Colonic mucosa (tissue), 4 donors: ENCODE results near the gene WDR38. TPM values are rescaled to one million over a fixed set of nuclear protein-coding genes. Genes with fewer than 3 reads are reported as not detected.

Source experiments
- DNase-seq: peaks from one replicate; pipeline ENCODE4 v3.0.0-alpha.2; 2020
- H3K27ac ChIP-seq: fragments of 200-600 bp; one replicate; pipeline ENCODE4 v1.8.0; 2021
- H3K27me3 ChIP-seq: fragments of 200-600 bp; one replicate; pipeline ENCODE4 v1.8.0; 2021
- H3K36me3 ChIP-seq: fragments of 200-600 bp; one replicate; pipeline ENCODE4 v1.8.0; 2021
- H3K4me1 ChIP-seq: fragments of 200-600 bp; one replicate; pipeline ENCODE4 v1.8.0; 2021; ENCODE audit warnings: mild to moderate bottlenecking
- H3K4me3 ChIP-seq: fragments of 200-600 bp; one replicate; pipeline ENCODE4 v1.8.0; 2021
- H3K9ac ChIP-seq, 2 donors: one replicate each; pipeline ENCODE4 v1.7.0; 2013; ENCODE audit warnings: control low read depth in 2 of 2, low read depth in 2 of 2, low read length in 2 of 2
- H3K9me3 ChIP-seq: fragments of 200-600 bp; one replicate; pipeline ENCODE4 v1.8.0; 2021
- intact Hi-C: fragments of 100-400 bp; cut with DNase I; formaldehyde crosslinking; loops from one replicate; pipeline ENCODE4 v1.14.1; 2022
- total RNA-seq, 2 donors: library from RNA; stranded (reverse); fragmentation: NEBNext Ultra II Directional in 1 of 2; extraction: Animal tissue kit (Norgen Biotek cat#: 25700) in 1 of 2; gene quantifications; one replicate each; pipeline ENCODE4 v1.2.1, GENCODE V29; 2021
- TF ChIP-seq, protein P1 (sequence below): fragments of 200-600 bp; IDR thresholded peaks from one replicate; pipeline ENCODE4 v1.8.0; 2022; ENCODE audit warnings: antibody characterized with exemption, mild to moderate bottlenecking
- donor health status: healthy.
- donor health status: DM: no; HTN: no; CAD: no.
- donor health status: DM: no; HTN: no; CAD: no.

WDR38 gene
- total RNA-seq, 2 donors from 2014 or later = not detected

DNA sequence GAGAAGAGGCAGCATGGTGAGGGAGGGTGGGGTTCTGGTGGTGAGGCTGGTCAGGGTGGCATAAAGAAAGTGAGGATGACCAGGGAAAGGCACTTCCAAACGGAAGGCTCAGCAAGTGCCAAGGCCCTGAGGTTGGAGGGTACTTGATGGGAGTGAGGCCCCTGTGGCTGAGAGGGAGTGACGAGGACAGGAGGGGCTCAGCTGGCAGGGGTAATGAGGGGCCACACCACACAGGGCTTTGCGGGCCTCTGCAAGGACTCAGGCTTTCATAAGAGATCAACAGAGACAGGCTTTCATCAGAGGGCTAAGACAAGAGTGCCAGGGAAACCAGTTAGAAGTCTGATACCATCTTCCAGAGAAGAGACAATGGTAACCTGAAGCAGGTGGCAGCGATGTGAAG is 32.3 kb downstream of the WDR38 start:
- DNase-seq = no peak
- Histone ChIP-seq H3K4me3 (no peak overlapping the region), H3K9me3 (no peaks in the 10 kb centered on the region), H3K36me3 (peaks cover 5% of the 10 kb centered on the region), H3K9ac (no peak overlapping the region), H3K27me3 (no peaks in the 10 kb centered on the region), H3K27ac (no peak overlapping the region), H3K4me1 (no peaks in the 10 kb centered on the region)
- TF ChIP-seq, protein P1, sequence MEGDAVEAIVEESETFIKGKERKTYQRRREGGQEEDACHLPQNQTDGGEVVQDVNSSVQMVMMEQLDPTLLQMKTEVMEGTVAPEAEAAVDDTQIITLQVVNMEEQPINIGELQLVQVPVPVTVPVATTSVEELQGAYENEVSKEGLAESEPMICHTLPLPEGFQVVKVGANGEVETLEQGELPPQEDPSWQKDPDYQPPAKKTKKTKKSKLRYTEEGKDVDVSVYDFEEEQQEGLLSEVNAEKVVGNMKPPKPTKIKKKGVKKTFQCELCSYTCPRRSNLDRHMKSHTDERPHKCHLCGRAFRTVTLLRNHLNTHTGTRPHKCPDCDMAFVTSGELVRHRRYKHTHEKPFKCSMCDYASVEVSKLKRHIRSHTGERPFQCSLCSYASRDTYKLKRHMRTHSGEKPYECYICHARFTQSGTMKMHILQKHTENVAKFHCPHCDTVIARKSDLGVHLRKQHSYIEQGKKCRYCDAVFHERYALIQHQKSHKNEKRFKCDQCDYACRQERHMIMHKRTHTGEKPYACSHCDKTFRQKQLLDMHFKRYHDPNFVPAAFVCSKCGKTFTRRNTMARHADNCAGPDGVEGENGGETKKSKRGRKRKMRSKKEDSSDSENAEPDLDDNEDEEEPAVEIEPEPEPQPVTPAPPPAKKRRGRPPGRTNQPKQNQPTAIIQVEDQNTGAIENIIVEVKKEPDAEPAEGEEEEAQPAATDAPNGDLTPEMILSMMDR = no peak
- intact Hi-C loops = no loop called here

DNA sequence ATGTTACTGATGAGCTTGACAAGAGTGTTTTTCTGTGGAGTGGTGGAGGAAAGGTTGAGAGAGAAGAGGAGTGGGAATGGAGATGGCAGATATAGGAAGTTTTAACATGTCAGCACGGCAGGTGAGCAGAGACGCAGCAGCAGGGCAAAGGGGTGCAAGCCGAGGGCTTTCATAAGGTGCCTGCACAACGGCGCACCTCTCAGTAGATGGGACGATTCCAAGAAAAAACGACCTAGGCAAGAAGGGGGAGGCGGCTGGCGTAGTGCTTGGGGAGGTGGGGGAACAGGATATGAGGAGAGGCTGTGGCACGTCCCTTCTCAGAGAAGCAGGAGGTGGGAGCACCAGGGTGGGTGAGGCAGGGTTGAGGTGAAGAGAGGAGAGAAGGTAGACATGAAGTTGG is 33.2 kb downstream of the WDR38 start:
- Histone ChIP-seq H3K36me3 (peaks cover 5% of the 10 kb centered on the region), H3K27ac (no peak overlapping the region), H3K27me3 (no peaks in the 10 kb centered on the region), H3K9me3 (no peaks in the 10 kb centered on the region), H3K9ac (no peak overlapping the region), H3K4me1 (no peaks in the 10 kb centered on the region), H3K4me3 (no peak overlapping the region)
- TF ChIP-seq, protein P1 = no peak
- intact Hi-C loops = no loop called here
- no peak for DNase-seq

DNA sequence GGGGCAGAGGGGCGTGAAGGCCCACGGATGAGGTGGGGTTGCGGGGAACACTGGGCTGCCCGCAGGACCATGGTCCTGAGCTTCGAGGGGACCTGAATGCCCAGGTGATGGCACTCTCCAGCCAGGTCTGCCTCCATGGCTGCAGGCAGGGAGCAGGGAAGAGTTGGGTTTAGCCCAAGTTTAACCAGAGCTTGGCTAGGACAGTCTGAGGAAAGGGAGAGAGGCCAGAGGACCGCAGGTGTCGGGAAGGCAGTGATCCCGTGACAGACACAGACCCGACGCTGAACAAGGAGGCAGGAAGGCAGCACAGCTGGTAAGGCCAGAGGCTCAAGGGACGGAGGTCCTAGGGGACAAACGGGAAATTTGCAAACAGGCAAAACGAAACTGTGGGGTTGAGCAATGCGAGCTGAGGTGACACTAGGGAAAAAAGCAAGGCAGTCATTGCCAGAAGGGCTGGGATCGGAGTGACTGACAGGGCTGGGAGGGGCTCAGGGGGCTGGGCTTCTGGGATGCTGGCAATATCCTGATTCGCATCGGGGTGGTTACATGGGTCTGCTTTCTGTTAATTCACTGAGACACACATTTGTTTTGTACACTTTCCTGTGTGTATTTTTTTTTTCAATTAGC is 33.7 kb downstream of the WDR38 start:
- no peak overlapping the region for H3K27ac ChIP-seq
- no peak for DNase-seq
- intact Hi-C loops = no loop called here
- peaks cover 5% of the 10 kb centered on the region for H3K36me3 ChIP-seq
- H3K9ac ChIP-seq = no peak overlapping the region
- H3K4me3 ChIP-seq = no peak overlapping the region
- no peaks in the 10 kb centered on the region for H3K4me1 ChIP-seq
- H3K9me3 ChIP-seq = no peaks in the 10 kb centered on the region
- H3K27me3 ChIP-seq = no peaks in the 10 kb centered on the region
- TF ChIP-seq, protein P1 = no peak

DNA sequence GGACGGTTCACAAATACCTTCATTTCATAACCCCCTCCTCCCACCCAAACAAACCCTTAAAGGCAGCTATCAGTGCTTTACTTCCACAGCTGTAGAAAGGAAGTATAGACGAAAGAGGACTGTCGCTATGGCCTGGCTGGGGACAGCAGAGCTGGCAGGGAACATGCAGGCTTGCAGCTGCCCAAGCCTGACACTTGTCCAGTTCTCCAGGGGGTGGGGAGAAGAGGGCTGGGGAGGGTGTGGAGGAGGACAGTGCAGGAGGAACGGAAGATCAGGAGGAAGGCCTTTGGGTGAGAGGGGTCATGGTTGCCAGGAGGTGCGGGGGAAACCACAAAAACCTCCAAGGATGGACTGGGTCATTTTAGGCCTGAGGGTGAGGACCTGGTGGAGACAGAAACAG is 34.6 kb downstream of the WDR38 start:
- H3K4me1 ChIP-seq = no peaks in the 10 kb centered on the region
- H3K9ac ChIP-seq = no peak overlapping the region
- no peak for DNase-seq
- H3K27me3 ChIP-seq = no peaks in the 10 kb centered on the region
- H3K36me3 ChIP-seq = peaks cover 5% of the 10 kb centered on the region
- intact Hi-C loops = no loop called here
- H3K4me3 ChIP-seq = no peak overlapping the region
- H3K27ac ChIP-seq = no peak overlapping the region
- TF ChIP-seq, protein P1 = no peak
- H3K9me3 ChIP-seq = no peaks in the 10 kb centered on the region

DNA sequence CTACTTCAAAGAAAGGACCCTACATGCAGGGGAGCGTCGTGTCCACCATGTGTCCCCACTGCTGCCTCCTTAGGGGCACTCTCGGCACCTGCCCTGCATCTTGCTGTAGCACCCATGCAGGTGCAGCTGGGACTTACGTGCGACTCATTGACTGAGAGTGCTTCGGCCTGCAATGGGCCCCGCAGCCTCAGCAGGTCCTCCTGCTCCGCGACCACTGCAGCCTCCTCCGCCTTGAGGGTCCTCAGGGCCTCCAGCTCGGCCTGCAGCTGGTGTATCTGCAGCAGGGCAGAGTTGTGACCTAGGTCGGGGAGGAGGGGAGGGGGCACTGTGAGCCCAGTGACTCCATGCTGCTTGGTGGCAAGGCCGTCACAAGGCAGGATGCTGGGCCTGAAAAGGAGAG is 35.7 kb downstream of the WDR38 start:
- H3K9ac ChIP-seq = no peak overlapping the region
- no peak overlapping the region for H3K4me3 ChIP-seq
- TF ChIP-seq, protein P1 = no peak
- H3K27me3 ChIP-seq = no peaks in the 10 kb centered on the region
- no peaks in the 10 kb centered on the region for H3K4me1 ChIP-seq
- no peak for DNase-seq
- H3K36me3 ChIP-seq = peaks cover 5% of the 10 kb centered on the region
- H3K9me3 ChIP-seq = no peaks in the 10 kb centered on the region
- no peak overlapping the region for H3K27ac ChIP-seq
- intact Hi-C loops = no loop called here
